ENCODE results near the gene LPP. TPM values are rescaled to one million over a fixed set of nuclear protein-coding genes. Genes with fewer than 3 reads are reported as not detected.

LPP gene
- total RNA-seq, 1 donor from 2014 or later, result 222 TPM

- Histone ChIP-seq H3K27ac (ENCODE audit: low read depth, low read length) (peak overlapping the region; percentile 82), H3K4me1 (ENCODE audit: insufficient read depth, low read length) (peaks cover 24% of the 10 kb centered on the region), H3K79me2 (ENCODE audit: insufficient read depth, low read length) (peaks cover 55% of the 10 kb centered on the region), H3K9me3 (ENCODE audit: insufficient read depth, low read depth, low read length) (no peaks in the 10 kb centered on the region), H4K20me1 (ENCODE audit: insufficient read depth, low read length) (no peaks in the 10 kb centered on the region), H3K27me3 (ENCODE audit: insufficient read depth, low read length) (no peaks in the 10 kb centered on the region), H3K9ac (ENCODE audit: low read length) (peak overlapping the region; percentile 68), H3K4me3 (ENCODE audit: insufficient read depth, low read depth, low read length) (peak overlapping the region; percentile 19), H2AFZ (ENCODE audit: low read depth, low read length) (no peak overlapping the region), H3K36me3 (ENCODE audit: insufficient read depth, low read length) (no peaks in the 10 kb centered on the region), H3K4me2 (ENCODE audit: low read length) (peak overlapping the region; percentile 74)
- FAIRE-seq, result no peak
- H3K27me3 Mint-ChIP-seq (ENCODE audit: low read depth, unreplicated experiment), result no peaks in the 10 kb centered on the region
- H3K27ac Mint-ChIP-seq (ENCODE audit: unreplicated experiment), result no peak overlapping the region
- H3K36me3 Mint-ChIP-seq (ENCODE audit: low read depth, unreplicated experiment), result no peaks in the 10 kb centered on the region
- H3K4me1 Mint-ChIP-seq (ENCODE audit: low read depth, unreplicated experiment), result peaks cover 17% of the 10 kb centered on the region
- H3K9me3 Mint-ChIP-seq (ENCODE audit: unreplicated experiment), result no peaks in the 10 kb centered on the region
- no peak for TF ChIP-seq EZH2 (IDR thresholded peaks at IDR 0.05; ENCODE audit: insufficient read depth, low read length)
- TF ChIP-seq, protein P1, sequence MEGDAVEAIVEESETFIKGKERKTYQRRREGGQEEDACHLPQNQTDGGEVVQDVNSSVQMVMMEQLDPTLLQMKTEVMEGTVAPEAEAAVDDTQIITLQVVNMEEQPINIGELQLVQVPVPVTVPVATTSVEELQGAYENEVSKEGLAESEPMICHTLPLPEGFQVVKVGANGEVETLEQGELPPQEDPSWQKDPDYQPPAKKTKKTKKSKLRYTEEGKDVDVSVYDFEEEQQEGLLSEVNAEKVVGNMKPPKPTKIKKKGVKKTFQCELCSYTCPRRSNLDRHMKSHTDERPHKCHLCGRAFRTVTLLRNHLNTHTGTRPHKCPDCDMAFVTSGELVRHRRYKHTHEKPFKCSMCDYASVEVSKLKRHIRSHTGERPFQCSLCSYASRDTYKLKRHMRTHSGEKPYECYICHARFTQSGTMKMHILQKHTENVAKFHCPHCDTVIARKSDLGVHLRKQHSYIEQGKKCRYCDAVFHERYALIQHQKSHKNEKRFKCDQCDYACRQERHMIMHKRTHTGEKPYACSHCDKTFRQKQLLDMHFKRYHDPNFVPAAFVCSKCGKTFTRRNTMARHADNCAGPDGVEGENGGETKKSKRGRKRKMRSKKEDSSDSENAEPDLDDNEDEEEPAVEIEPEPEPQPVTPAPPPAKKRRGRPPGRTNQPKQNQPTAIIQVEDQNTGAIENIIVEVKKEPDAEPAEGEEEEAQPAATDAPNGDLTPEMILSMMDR (IDR thresholded peaks at IDR 0.05; ENCODE audit: insufficient read depth, low read depth, low read length), result no peak
- no peak for DNase-seq (ENCODE audit: low read depth)
- no peak overlapping the region for H3K4me3 Mint-ChIP-seq (ENCODE audit: unreplicated experiment)
Observed at GRCh38 chr3:188584958-188585689, 431.2 kb downstream of the LPP start.

- Histone ChIP-seq H3K4me2 (ENCODE audit: low read length) (no peak overlapping the region), H3K9ac (ENCODE audit: low read length) (no peak overlapping the region), H3K79me2 (ENCODE audit: insufficient read depth, low read length) (peaks cover 54% of the 10 kb centered on the region), H3K27me3 (ENCODE audit: insufficient read depth, low read length) (no peaks in the 10 kb centered on the region), H3K36me3 (ENCODE audit: insufficient read depth, low read length) (no peaks in the 10 kb centered on the region), H3K4me3 (ENCODE audit: insufficient read depth, low read depth, low read length) (no peak overlapping the region), H3K4me1 (ENCODE audit: insufficient read depth, low read length) (peaks cover 21% of the 10 kb centered on the region), H3K9me3 (ENCODE audit: insufficient read depth, low read depth, low read length) (no peaks in the 10 kb centered on the region), H2AFZ (ENCODE audit: low read depth, low read length) (no peak overlapping the region), H4K20me1 (ENCODE audit: insufficient read depth, low read length) (no peaks in the 10 kb centered on the region), H3K27ac (ENCODE audit: low read depth, low read length) (no peak overlapping the region)
- Mint-ChIP-seq H3K27ac (ENCODE audit: unreplicated experiment) (no peak overlapping the region), H3K4me3 (ENCODE audit: unreplicated experiment) (no peak overlapping the region), H3K27me3 (ENCODE audit: low read depth, unreplicated experiment) (no peaks in the 10 kb centered on the region), H3K36me3 (ENCODE audit: low read depth, unreplicated experiment) (no peaks in the 10 kb centered on the region), H3K9me3 (ENCODE audit: unreplicated experiment) (no peaks in the 10 kb centered on the region), H3K4me1 (ENCODE audit: low read depth, unreplicated experiment) (peaks cover 37% of the 10 kb centered on the region)
- TF ChIP-seq, protein P1 (IDR thresholded peaks at IDR 0.05; ENCODE audit: insufficient read depth, low read depth, low read length), result no peak
- TF ChIP-seq EZH2 (IDR thresholded peaks at IDR 0.05; ENCODE audit: insufficient read depth, low read length), result no peak
- no peak for DNase-seq (ENCODE audit: low read depth)
- FAIRE-seq, result no peak
Observed at GRCh38 chr3:188589071-188589470, 435.1 kb downstream of the LPP start.

- H4K20me1 ChIP-seq (ENCODE audit: insufficient read depth, low read length), result no peaks in the 10 kb centered on the region
- Mint-ChIP-seq H3K36me3 (ENCODE audit: low read depth, unreplicated experiment) (no peaks in the 10 kb centered on the region), H3K4me3 (ENCODE audit: unreplicated experiment) (no peak overlapping the region), H3K27me3 (ENCODE audit: low read depth, unreplicated experiment) (no peaks in the 10 kb centered on the region), H3K9me3 (ENCODE audit: unreplicated experiment) (no peaks in the 10 kb centered on the region), H3K27ac (ENCODE audit: unreplicated experiment) (no peak overlapping the region), H3K4me1 (ENCODE audit: low read depth, unreplicated experiment) (peaks cover 38% of the 10 kb centered on the region)
- FAIRE-seq (no peak), DNase-seq (ENCODE audit: low read depth) (no peak)
- peaks cover 54% of the 10 kb centered on the region for H3K79me2 ChIP-seq (ENCODE audit: insufficient read depth, low read length)
- H3K4me3 ChIP-seq (ENCODE audit: insufficient read depth, low read depth, low read length), result no peak overlapping the region
- no peak overlapping the region for H3K4me2 ChIP-seq (ENCODE audit: low read length)
- TF ChIP-seq, protein P1 (IDR thresholded peaks at IDR 0.05; ENCODE audit: insufficient read depth, low read depth, low read length), result no peak
- TF ChIP-seq EZH2 (IDR thresholded peaks at IDR 0.05; ENCODE audit: insufficient read depth, low read length), result no peak
- H3K9me3 ChIP-seq (ENCODE audit: insufficient read depth, low read depth, low read length), result no peaks in the 10 kb centered on the region
- H3K9ac ChIP-seq (ENCODE audit: low read length), result no peak overlapping the region
- no peak overlapping the region for H3K27ac ChIP-seq (ENCODE audit: low read depth, low read length)
- peaks cover 20% of the 10 kb centered on the region for H3K4me1 ChIP-seq (ENCODE audit: insufficient read depth, low read length)
- H3K36me3 ChIP-seq (ENCODE audit: insufficient read depth, low read length), result no peaks in the 10 kb centered on the region
- no peak overlapping the region for H2AFZ ChIP-seq (ENCODE audit: low read depth, low read length)
- H3K27me3 ChIP-seq (ENCODE audit: insufficient read depth, low read length), result no peaks in the 10 kb centered on the region
Observed at GRCh38 chr3:188589771-188590170, 435.8 kb downstream of the LPP start.
